ENCODE results near the gene MYO16.

Gene MYO16

GRCh38 chr13:108813587-108814170, 184.3 kb downstream of the MYO16 start:
- H3K36me3 ChIP-seq (ENCODE audit: control insufficient read depth in 2 of 2, insufficient read depth in 2 of 2, low read length in 2 of 2) = no peaks in the 10 kb centered on the region
- H3K4me1 ChIP-seq (ENCODE audit: control insufficient read depth in 2 of 2, insufficient read depth in 2 of 2, low read length in 2 of 2) = no peaks in the 10 kb centered on the region
- no peaks in the 10 kb centered on the region for H3K9me3 ChIP-seq (ENCODE audit: control insufficient read depth in 2 of 2, low read length in 2 of 2)
- no peak overlapping the region for H3K4me3 ChIP-seq (ENCODE audit: low read length in 2 of 2)
- H3K9ac ChIP-seq (ENCODE audit: low read depth in 1 of 2, low read length in 2 of 2) = no peak overlapping the region
- H3K27ac ChIP-seq (ENCODE audit: low read depth in 2 of 2, low read length in 2 of 2) = no peak overlapping the region
- no peaks in the 10 kb centered on the region for H3K27me3 ChIP-seq (ENCODE audit: control insufficient read depth in 2 of 2, insufficient read depth in 2 of 2, low read length in 2 of 2)

- no peak overlapping the region for H3K4me3 ChIP-seq (ENCODE audit: low read length in 2 of 2)
- no peaks in the 10 kb centered on the region for H3K27me3 ChIP-seq (ENCODE audit: control insufficient read depth in 2 of 2, insufficient read depth in 2 of 2, low read length in 2 of 2)
- H3K9me3 ChIP-seq (ENCODE audit: control insufficient read depth in 2 of 2, low read length in 2 of 2) = no peaks in the 10 kb centered on the region
- H3K4me1 ChIP-seq (ENCODE audit: control insufficient read depth in 2 of 2, insufficient read depth in 2 of 2, low read length in 2 of 2) = no peaks in the 10 kb centered on the region
- H3K27ac ChIP-seq (ENCODE audit: low read depth in 2 of 2, low read length in 2 of 2) = no peak overlapping the region
- H3K9ac ChIP-seq (ENCODE audit: low read depth in 1 of 2, low read length in 2 of 2) = no peak overlapping the region
- H3K36me3 ChIP-seq (ENCODE audit: control insufficient read depth in 2 of 2, insufficient read depth in 2 of 2, low read length in 2 of 2) = no peaks in the 10 kb centered on the region
Observed at GRCh38 chr13:108816375-108816774, 187.0 kb downstream of the MYO16 start.

GRCh38 chr13:108827646-108828045, 198.2 kb downstream of the MYO16 start:
- Histone ChIP-seq H3K27me3 (ENCODE audit: control insufficient read depth in 2 of 2, insufficient read depth in 2 of 2, low read length in 2 of 2) (no peaks in the 10 kb centered on the region), H3K27ac (ENCODE audit: low read depth in 2 of 2, low read length in 2 of 2) (no peak overlapping the region), H3K36me3 (ENCODE audit: control insufficient read depth in 2 of 2, insufficient read depth in 2 of 2, low read length in 2 of 2) (no peaks in the 10 kb centered on the region), H3K4me3 (ENCODE audit: low read length in 2 of 2) (no peak overlapping the region), H3K9ac (ENCODE audit: low read depth in 1 of 2, low read length in 2 of 2) (no peak overlapping the region), H3K9me3 (ENCODE audit: control insufficient read depth in 2 of 2, low read length in 2 of 2) (no peaks in the 10 kb centered on the region), H3K4me1 (ENCODE audit: control insufficient read depth in 2 of 2, insufficient read depth in 2 of 2, low read length in 2 of 2) (no peaks in the 10 kb centered on the region)

GRCh38 chr13:108828086-108828815, 198.8 kb downstream of the MYO16 start:
- H3K4me1 ChIP-seq (ENCODE audit: control insufficient read depth in 2 of 2, insufficient read depth in 2 of 2, low read length in 2 of 2) = no peaks in the 10 kb centered on the region
- no peaks in the 10 kb centered on the region for H3K36me3 ChIP-seq (ENCODE audit: control insufficient read depth in 2 of 2, insufficient read depth in 2 of 2, low read length in 2 of 2)
- H3K9me3 ChIP-seq (ENCODE audit: control insufficient read depth in 2 of 2, low read length in 2 of 2) = no peaks in the 10 kb centered on the region
- H3K27ac ChIP-seq (ENCODE audit: low read depth in 2 of 2, low read length in 2 of 2) = no peak overlapping the region
- H3K27me3 ChIP-seq (ENCODE audit: control insufficient read depth in 2 of 2, insufficient read depth in 2 of 2, low read length in 2 of 2) = no peaks in the 10 kb centered on the region
- no peak overlapping the region for H3K9ac ChIP-seq (ENCODE audit: low read depth in 1 of 2, low read length in 2 of 2)
- H3K4me3 ChIP-seq (ENCODE audit: low read length in 2 of 2) = no peak overlapping the region

- Histone ChIP-seq H3K36me3 (ENCODE audit: control insufficient read depth in 2 of 2, insufficient read depth in 2 of 2, low read length in 2 of 2) (no peaks in the 10 kb centered on the region), H3K4me3 (ENCODE audit: low read length in 2 of 2) (no peak overlapping the region), H3K9ac (ENCODE audit: low read depth in 1 of 2, low read length in 2 of 2) (no peak overlapping the region), H3K4me1 (ENCODE audit: control insufficient read depth in 2 of 2, insufficient read depth in 2 of 2, low read length in 2 of 2) (no peaks in the 10 kb centered on the region), H3K9me3 (ENCODE audit: control insufficient read depth in 2 of 2, low read length in 2 of 2) (no peaks in the 10 kb centered on the region), H3K27me3 (ENCODE audit: control insufficient read depth in 2 of 2, insufficient read depth in 2 of 2, low read length in 2 of 2) (no peaks in the 10 kb centered on the region), H3K27ac (ENCODE audit: low read depth in 2 of 2, low read length in 2 of 2) (no peak overlapping the region)
Observed at GRCh38 chr13:108830916-108831315, 201.5 kb downstream of the MYO16 start.

GRCh38 chr13:108833531-108833930, 204.1 kb downstream of the MYO16 start:
- Histone ChIP-seq H3K9me3 (ENCODE audit: control insufficient read depth in 2 of 2, low read length in 2 of 2) (no peaks in the 10 kb centered on the region), H3K27ac (ENCODE audit: low read depth in 2 of 2, low read length in 2 of 2) (no peak overlapping the region), H3K4me3 (ENCODE audit: low read length in 2 of 2) (no peak overlapping the region), H3K4me1 (ENCODE audit: control insufficient read depth in 2 of 2, insufficient read depth in 2 of 2, low read length in 2 of 2) (no peaks in the 10 kb centered on the region), H3K36me3 (ENCODE audit: control insufficient read depth in 2 of 2, insufficient read depth in 2 of 2, low read length in 2 of 2) (no peaks in the 10 kb centered on the region), H3K9ac (ENCODE audit: low read depth in 1 of 2, low read length in 2 of 2) (no peak overlapping the region), H3K27me3 (ENCODE audit: control insufficient read depth in 2 of 2, insufficient read depth in 2 of 2, low read length in 2 of 2) (no peaks in the 10 kb centered on the region)

GRCh38 chr13:108834193-108834592, 204.8 kb downstream of the MYO16 start:
- H3K36me3 ChIP-seq (ENCODE audit: control insufficient read depth in 2 of 2, insufficient read depth in 2 of 2, low read length in 2 of 2) = no peaks in the 10 kb centered on the region
- no peak overlapping the region for H3K9ac ChIP-seq (ENCODE audit: low read depth in 1 of 2, low read length in 2 of 2)
- no peak overlapping the region for H3K4me3 ChIP-seq (ENCODE audit: low read length in 2 of 2)
- no peaks in the 10 kb centered on the region for H3K9me3 ChIP-seq (ENCODE audit: control insufficient read depth in 2 of 2, low read length in 2 of 2)
- no peak overlapping the region for H3K27ac ChIP-seq (ENCODE audit: low read depth in 2 of 2, low read length in 2 of 2)
- H3K4me1 ChIP-seq (ENCODE audit: control insufficient read depth in 2 of 2, insufficient read depth in 2 of 2, low read length in 2 of 2) = no peaks in the 10 kb centered on the region
- no peaks in the 10 kb centered on the region for H3K27me3 ChIP-seq (ENCODE audit: control insufficient read depth in 2 of 2, insufficient read depth in 2 of 2, low read length in 2 of 2)

- H3K4me3 ChIP-seq (ENCODE audit: low read length in 2 of 2) = no peak overlapping the region
- no peaks in the 10 kb centered on the region for H3K9me3 ChIP-seq (ENCODE audit: control insufficient read depth in 2 of 2, low read length in 2 of 2)
- no peaks in the 10 kb centered on the region for H3K27me3 ChIP-seq (ENCODE audit: control insufficient read depth in 2 of 2, insufficient read depth in 2 of 2, low read length in 2 of 2)
- no peaks in the 10 kb centered on the region for H3K4me1 ChIP-seq (ENCODE audit: control insufficient read depth in 2 of 2, insufficient read depth in 2 of 2, low read length in 2 of 2)
- no peak overlapping the region for H3K27ac ChIP-seq (ENCODE audit: low read depth in 2 of 2, low read length in 2 of 2)
- no peaks in the 10 kb centered on the region for H3K36me3 ChIP-seq (ENCODE audit: control insufficient read depth in 2 of 2, insufficient read depth in 2 of 2, low read length in 2 of 2)
- no peak overlapping the region for H3K9ac ChIP-seq (ENCODE audit: low read depth in 1 of 2, low read length in 2 of 2)
Observed at GRCh38 chr13:108835083-108835482, 205.7 kb downstream of the MYO16 start.

GRCh38 chr13:108850691-108851090, 221.3 kb downstream of the MYO16 start:
- Histone ChIP-seq H3K4me3 (ENCODE audit: low read length in 2 of 2) (no peak overlapping the region), H3K27me3 (ENCODE audit: control insufficient read depth in 2 of 2, insufficient read depth in 2 of 2, low read length in 2 of 2) (no peaks in the 10 kb centered on the region), H3K9me3 (ENCODE audit: control insufficient read depth in 2 of 2, low read length in 2 of 2) (no peaks in the 10 kb centered on the region), H3K4me1 (ENCODE audit: control insufficient read depth in 2 of 2, insufficient read depth in 2 of 2, low read length in 2 of 2) (peaks cover 0 to 3% of the 10 kb centered on the region in 2 donors), H3K27ac (ENCODE audit: low read depth in 2 of 2, low read length in 2 of 2) (no peak overlapping the region), H3K9ac (ENCODE audit: low read depth in 1 of 2, low read length in 2 of 2) (no peak overlapping the region), H3K36me3 (ENCODE audit: control insufficient read depth in 2 of 2, insufficient read depth in 2 of 2, low read length in 2 of 2) (no peaks in the 10 kb centered on the region)

GRCh38 chr13:108851660-108852059, 222.2 kb downstream of the MYO16 start:
- Histone ChIP-seq H3K4me3 (ENCODE audit: low read length in 2 of 2) (no peak overlapping the region), H3K27ac (ENCODE audit: low read depth in 2 of 2, low read length in 2 of 2) (no peak overlapping the region), H3K4me1 (ENCODE audit: control insufficient read depth in 2 of 2, insufficient read depth in 2 of 2, low read length in 2 of 2) (peaks cover 0 to 3% of the 10 kb centered on the region in 2 donors), H3K9me3 (ENCODE audit: control insufficient read depth in 2 of 2, low read length in 2 of 2) (no peaks in the 10 kb centered on the region), H3K36me3 (ENCODE audit: control insufficient read depth in 2 of 2, insufficient read depth in 2 of 2, low read length in 2 of 2) (no peaks in the 10 kb centered on the region), H3K9ac (ENCODE audit: low read depth in 1 of 2, low read length in 2 of 2) (no peak overlapping the region), H3K27me3 (ENCODE audit: control insufficient read depth in 2 of 2, insufficient read depth in 2 of 2, low read length in 2 of 2) (no peaks in the 10 kb centered on the region)

Measured in mucosa of rectum (tissue), 2 donors.